HG02571 (cell line): ENCODE results near the gene ADAM33.

Source experiments
- ATAC-seq: cut with Tn5 transposase; IDR thresholded peaks from one replicate; pipeline ENCODE4 v1.9.1; 2021; ENCODE audit warnings: mild to moderate bottlenecking, moderate library complexity; ENCODE audit not compliant: unreplicated experiment

The ADAM33 gene

GRCh38 chr20:3707508-3707899 lies 25.7 kb upstream of the ADAM33 start:
- ATAC-seq, result no peak

- no peak for ATAC-seq
Observed at GRCh38 chr20:3706774-3707507, 25.1 kb upstream of the ADAM33 start.

GRCh38 chr20:3705970-3706739 lies 24.3 kb upstream of the ADAM33 start:
- ATAC-seq, result no peak

GRCh38 chr20:3705491-3705969 lies 23.7 kb upstream of the ADAM33 start:
- ATAC-seq, result no peak

- no peak for ATAC-seq
Observed at GRCh38 chr20:3704087-3704486, 22.3 kb upstream of the ADAM33 start.

- no peak for ATAC-seq
Observed at GRCh38 chr20:3702611-3703391, 21.0 kb upstream of the ADAM33 start.

GRCh38 chr20:3701061-3701998 lies 19.5 kb upstream of the ADAM33 start:
- ATAC-seq, result no peak

GRCh38 chr20:3699037-3699436 lies 17.2 kb upstream of the ADAM33 start:
- ATAC-seq, result no peak

GRCh38 chr20:3698591-3699001 lies 16.8 kb upstream of the ADAM33 start:
- no peak for ATAC-seq

- no peak for ATAC-seq
Observed at GRCh38 chr20:3697588-3698305, 15.9 kb upstream of the ADAM33 start.

- no peak for ATAC-seq
Observed at GRCh38 chr20:3696745-3697587, 15.2 kb upstream of the ADAM33 start.

GRCh38 chr20:3696200-3696599 lies 14.4 kb upstream of the ADAM33 start:
- no peak for ATAC-seq

GRCh38 chr20:3694864-3695263 lies 13.1 kb upstream of the ADAM33 start:
- ATAC-seq, result no peak

- ATAC-seq, result no peak
Observed at GRCh38 chr20:3693376-3693775, 11.6 kb upstream of the ADAM33 start.

- no peak for ATAC-seq
Observed at GRCh38 chr20:3692706-3693294, 11.0 kb upstream of the ADAM33 start.

- ATAC-seq, result no peak
Observed at GRCh38 chr20:3691897-3692296, 10.1 kb upstream of the ADAM33 start.

- no peak for ATAC-seq
Observed at GRCh38 chr20:3691306-3691705, 9.5 kb upstream of the ADAM33 start.

GRCh38 chr20:3690413-3690812 lies 8.6 kb upstream of the ADAM33 start:
- no peak for ATAC-seq
